Activated CD4-positive, alpha-beta T cell treated with anti-CD3 and anti-CD28 coated beads, Interleukin-2, amount 50 U/mL, for 1 hour (primary cell): ENCODE measurements around the gene NHP2.

Experiments used
- DNase-seq: peaks from one replicate; pipeline ENCODE4 v3.0.0-alpha.2; 2020

The NHP2 gene

GRCh38 chr5:178113141-178113787 is 40.4 kb downstream of the NHP2 start, which contains the start of gene N4BP3:
TSS of gene N4BP3 (plus strand) at chr5:178113532. CDS start at chr5:178119584, 6,052 bp downstream.
- peak; percentile 80 for DNase-seq

DNA sequence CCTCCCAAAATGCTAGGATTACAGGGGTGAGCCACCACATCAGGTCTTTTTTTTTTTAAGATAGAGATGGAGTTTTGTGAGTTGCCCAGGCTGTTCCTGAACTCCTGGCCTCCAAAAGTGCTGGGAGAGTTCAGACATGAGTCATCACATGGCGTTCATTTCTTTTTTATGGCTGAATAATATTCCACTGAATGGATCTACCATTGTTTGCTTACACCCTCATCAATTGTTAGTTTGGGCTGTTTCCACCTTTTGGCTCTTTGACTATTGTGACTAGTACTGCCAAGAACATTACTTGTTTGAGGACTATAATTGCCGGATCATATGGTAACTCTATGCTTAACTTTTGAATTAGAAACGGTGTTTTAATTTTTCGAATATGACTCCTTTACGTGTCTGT is 41.1 kb downstream of the NHP2 start:
- no peak for DNase-seq

DNA sequence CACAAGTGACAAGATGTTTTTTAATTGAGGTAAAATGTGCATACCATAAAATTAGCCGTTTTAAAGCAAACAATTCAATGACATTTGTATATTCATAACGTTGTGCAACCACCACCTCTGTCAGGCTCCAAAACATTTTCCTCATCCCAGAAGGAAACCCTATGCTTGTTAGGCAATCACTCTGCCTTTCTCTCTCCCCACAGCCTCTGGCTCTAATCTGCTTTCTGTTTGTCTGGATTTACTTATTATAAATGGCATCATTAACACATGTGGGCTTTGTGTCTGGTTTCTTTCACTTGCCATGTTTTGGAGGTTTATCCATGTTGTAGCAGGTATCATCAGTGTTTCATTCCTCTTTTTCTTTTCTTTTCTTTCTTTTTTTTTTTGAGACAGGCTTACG is 41.8 kb downstream of the NHP2 start:
- no peak for DNase-seq

DNA sequence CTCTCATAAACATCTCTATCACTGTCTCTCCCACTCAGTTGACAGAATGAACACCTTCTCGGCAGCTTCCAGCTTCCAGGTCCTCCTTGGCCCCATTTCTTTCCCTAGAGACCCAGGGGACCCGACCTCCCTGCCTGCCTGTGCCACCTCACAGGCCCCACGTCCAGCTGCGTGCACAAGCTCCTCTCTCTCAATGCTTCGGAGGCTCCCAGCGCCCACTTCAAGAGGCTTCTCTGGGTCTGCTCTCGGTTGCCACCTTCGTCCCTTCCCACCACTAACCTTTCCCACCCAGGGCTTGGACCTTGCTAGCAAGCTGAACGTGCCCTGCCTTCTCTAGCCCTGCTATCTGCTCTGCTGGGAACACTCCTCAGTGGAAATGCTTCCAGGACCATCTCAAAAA is 43.2 kb downstream of the NHP2 start:
- no peak for DNase-seq

GRCh38 chr5:178108966-178109365 is 44.7 kb downstream of the NHP2 start:
- DNase-seq: no peak

GRCh38 chr5:178108446-178108845 is 45.2 kb downstream of the NHP2 start:
- no peak for DNase-seq

- DNase-seq: no peak
Observed at GRCh38 chr5:178107756-178108310, 45.9 kb downstream of the NHP2 start.

DNA sequence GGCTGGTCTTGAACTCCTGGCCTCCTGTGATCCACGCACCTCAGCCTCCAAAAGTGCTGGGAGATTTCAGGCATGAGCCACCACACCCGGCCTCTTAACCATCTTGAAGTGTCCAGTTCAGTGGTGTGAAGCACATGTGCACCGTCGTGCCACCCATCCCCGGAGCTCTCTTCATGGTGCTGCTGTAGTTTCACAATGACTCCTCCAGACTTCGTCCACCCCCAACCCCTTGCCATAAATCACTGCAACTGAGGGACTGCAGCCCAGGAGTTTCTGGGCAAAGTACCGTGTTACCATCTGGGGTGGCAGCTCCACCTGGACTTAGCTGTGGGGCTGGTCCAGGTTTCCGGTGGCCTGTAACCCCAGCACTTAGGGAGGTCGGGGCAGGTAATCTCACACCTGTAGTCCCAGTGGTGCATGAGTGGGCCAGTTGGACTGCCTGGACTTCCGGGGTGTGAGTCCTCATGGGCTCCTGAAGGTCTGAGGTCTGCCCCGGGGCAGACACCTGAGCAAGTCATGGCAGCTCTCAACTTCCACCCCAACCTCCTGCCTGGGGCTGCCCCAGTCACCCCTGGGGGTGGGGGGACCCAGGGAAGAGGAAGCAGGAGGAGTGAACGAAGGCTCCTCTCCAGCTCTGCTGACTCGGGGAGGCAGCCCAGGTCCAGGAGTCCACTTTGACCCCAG is 47.0 kb downstream of the NHP2 start:
- no peak for DNase-seq

DNA sequence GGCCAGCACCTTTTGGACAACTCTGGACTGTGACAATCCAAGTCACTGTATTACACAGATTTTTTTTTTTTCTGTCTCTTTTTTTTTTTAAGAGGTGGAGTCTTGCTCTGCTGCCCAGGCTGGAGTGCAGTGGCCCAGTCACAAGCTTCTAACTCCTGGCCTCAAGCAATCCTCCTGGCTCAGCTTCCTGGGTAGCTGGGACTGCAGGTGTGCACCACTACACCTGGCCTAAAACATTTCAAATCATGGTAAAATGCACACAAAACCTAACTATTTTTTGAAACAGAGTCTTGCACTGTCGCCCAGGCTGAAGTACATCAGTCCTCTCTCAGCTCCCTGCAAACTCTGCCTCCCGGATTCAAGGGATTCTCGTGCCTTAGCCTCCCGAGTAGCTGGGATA is 47.6 kb downstream of the NHP2 start:
- no peak for DNase-seq

DNA sequence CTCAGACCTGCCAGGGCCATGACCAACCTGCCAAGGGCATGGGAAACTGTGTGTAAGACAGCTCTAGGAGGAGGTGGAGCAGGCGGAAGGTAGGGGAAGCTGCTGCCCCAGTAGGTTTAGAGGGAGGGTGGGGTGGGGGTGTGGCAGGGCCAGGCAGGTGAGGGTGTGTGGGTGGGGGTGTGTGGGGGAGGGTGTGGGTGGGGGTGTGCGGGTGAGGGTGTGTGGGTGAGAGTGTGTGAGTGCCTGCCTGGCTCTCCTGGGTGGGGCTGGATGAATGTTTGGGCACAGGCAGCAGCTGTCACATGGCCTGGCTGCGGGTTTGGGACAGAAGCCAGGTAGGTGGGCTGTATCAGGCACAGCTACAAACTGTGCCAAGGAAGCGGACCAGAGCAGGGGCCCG is 49.2 kb downstream of the NHP2 start:
- DNase-seq: no peak

- no peak for DNase-seq
Observed at GRCh38 chr5:178103612-178104011, 50.1 kb downstream of the NHP2 start.
